WTC11 (cell line): Measurements from ENCODE around the gene RLN3. TPM values are rescaled to one million over a fixed set of nuclear protein-coding genes. Genes with fewer than 3 reads are reported as not detected.

Experiments used
- ATAC-seq: fragments of 200-7000 bp; cut with Tn5 transposase; 2 replicates; pipeline ENCODE4 v1.10.0; 2021; ENCODE audit warnings: mild to moderate bottlenecking, moderate library complexity
- CTCF ChIA-PET: fragments of 300-600 bp; sonication (Branson Sonifier 250); formaldehyde crosslinking; loops from one replicate; lab custom pipeline; 2021; ENCODE audit warnings: antibody characterized with exemption; lab: Charles Lee
- POLR2A ChIA-PET: fragments of 350-600 bp; sonication (Branson Sonifier 250); formaldehyde crosslinking; loops from one replicate; lab custom pipeline; 2021; ENCODE audit warnings: antibody characterized with exemption; lab: Charles Lee
- DNase-seq: peaks from one replicate; pipeline ENCODE4 v3.0.0; 2021; ENCODE audit warnings: low spot score
- H3K27ac Mint-ChIP-seq: 2 replicates; pipeline ENCODE4 v1.8.0; 2021; ENCODE audit warnings: mixed read lengths
- H3K27me3 Mint-ChIP-seq: 2 replicates; pipeline ENCODE4 v1.8.0; 2021; ENCODE audit warnings: low read depth, mild to moderate bottlenecking, moderate library complexity, mixed read lengths
- H3K36me3 Mint-ChIP-seq: 2 replicates; pipeline ENCODE4 v1.8.0; 2021; ENCODE audit warnings: mixed read lengths
- H3K4me1 Mint-ChIP-seq: 2 replicates; pipeline ENCODE4 v1.8.0; 2022; ENCODE audit warnings: mixed read lengths
- H3K4me3 Mint-ChIP-seq: 2 replicates; pipeline ENCODE4 v1.8.0; 2021; ENCODE audit warnings: mild to moderate bottlenecking, moderate library complexity, mixed read lengths
- H3K9me3 Mint-ChIP-seq: 2 replicates; pipeline ENCODE4 v1.8.0; 2021; ENCODE audit warnings: mixed read lengths
- ATF1 ChIP-seq: sonication (generic); formaldehyde crosslinking; IDR thresholded peaks from 2 replicates; pipeline ENCODE4 v1.8.1; 2023; ENCODE audit warnings: mild to moderate bottlenecking, moderate library complexity, missing genetic modification reagents
- CREB1 ChIP-seq: sonication (generic); formaldehyde crosslinking; IDR thresholded peaks from 2 replicates; pipeline ENCODE4 v1.8.0; 2023; ENCODE audit warnings: mild to moderate bottlenecking, missing genetic modification reagents
- FOXK1 ChIP-seq: sonication (generic); formaldehyde crosslinking; IDR thresholded peaks from 2 replicates; pipeline ENCODE4 v1.8.0; 2022; ENCODE audit warnings: mild to moderate bottlenecking, moderate library complexity, missing genetic modification reagents
- FOXP1 ChIP-seq: sonication (generic); formaldehyde crosslinking; IDR thresholded peaks from 2 replicates; pipeline ENCODE4 v1.8.0; 2022; ENCODE audit warnings: missing genetic modification reagents, mild to moderate bottlenecking, moderate library complexity, borderline replicate concordance
- HMGA2 ChIP-seq: fragments of 250-450 bp; sonication (Bioruptor Pico); IDR thresholded peaks from 2 replicates; pipeline ENCODE4 v1.4.0; 2021; ENCODE audit warnings: mild to moderate bottlenecking, moderate library complexity
- MXD4 ChIP-seq: fragments of 250-450 bp; sonication (Bioruptor Pico); IDR thresholded peaks from 2 replicates; pipeline ENCODE4 v1.8.0; 2021; ENCODE audit warnings: mild to moderate bottlenecking, moderate library complexity, borderline replicate concordance
- MYBL2 ChIP-seq: sonication (generic); formaldehyde crosslinking; IDR thresholded peaks from 2 replicates; pipeline ENCODE4 v1.8.1; 2023; ENCODE audit warnings: mild to moderate bottlenecking, moderate library complexity, missing genetic modification reagents
- OVOL2 ChIP-seq: fragments of 250-450 bp; sonication (Bioruptor Pico); IDR thresholded peaks from 2 replicates; pipeline ENCODE4 v1.9.0; 2021; ENCODE audit warnings: mild to moderate bottlenecking, borderline replicate concordance
- PRRX2 ChIP-seq: fragments of 250-450 bp; sonication (Bioruptor Pico); IDR thresholded peaks from 2 replicates; pipeline ENCODE4 v1.8.0; 2021; ENCODE audit warnings: mild to moderate bottlenecking
- SMAD3 ChIP-seq: sonication (generic); formaldehyde crosslinking; IDR thresholded peaks from 2 replicates; pipeline ENCODE4 v1.8.0; 2022; ENCODE audit warnings: missing genetic modification reagents, mild to moderate bottlenecking, borderline replicate concordance
- SMAD4 ChIP-seq: sonication (generic); formaldehyde crosslinking; IDR thresholded peaks from 2 replicates; pipeline ENCODE4 v1.8.0; 2022; ENCODE audit warnings: mild to moderate bottlenecking, missing genetic modification reagents
- TCF7 ChIP-seq: sonication (generic); formaldehyde crosslinking; IDR thresholded peaks from 2 replicates; pipeline ENCODE4 v1.8.0; 2022; ENCODE audit warnings: mild to moderate bottlenecking, low read depth, missing genetic modification reagents, moderate library complexity
- TEAD1 ChIP-seq: sonication (generic); formaldehyde crosslinking; IDR thresholded peaks from 2 replicates; pipeline ENCODE4 v1.8.0; 2022; ENCODE audit warnings: mild to moderate bottlenecking, missing genetic modification reagents
- TP53 ChIP-seq: sonication (generic); formaldehyde crosslinking; IDR thresholded peaks from 2 replicates; pipeline ENCODE4 v1.8.1; 2023; ENCODE audit warnings: mild to moderate bottlenecking, missing genetic modification reagents
- ZNF138 ChIP-seq: sonication (generic); formaldehyde crosslinking; conservative IDR thresholded peaks from 2 replicates; pipeline ENCODE4 v1.8.1; 2022; ENCODE audit warnings: mild to moderate bottlenecking, moderate library complexity, missing genetic modification reagents
- ZNF232 ChIP-seq: sonication (generic); formaldehyde crosslinking; IDR thresholded peaks from 2 replicates; pipeline ENCODE4 v1.8.0; 2022; ENCODE audit warnings: mild to moderate bottlenecking, missing genetic modification reagents
- total RNA-seq: library from RNA; stranded (reverse); gene quantifications from 3 replicates; pipeline ENCODE4 v1.2.3, GENCODE V29; 2021
- TF ChIP-seq, protein P1 (sequence below): sonication (generic); formaldehyde crosslinking; IDR thresholded peaks from 2 replicates; pipeline ENCODE4 v1.8.0; 2022; ENCODE audit warnings: mild to moderate bottlenecking, missing genetic modification reagents
- TF ChIP-seq, protein P2 (sequence below): sonication (generic); formaldehyde crosslinking; IDR thresholded peaks from 2 replicates; pipeline ENCODE4 v1.8.1; 2022; ENCODE audit warnings: mild to moderate bottlenecking, missing genetic modification reagents, moderate library complexity, borderline replicate concordance
- TF ChIP-seq, protein P3 (sequence below): sonication (generic); formaldehyde crosslinking; IDR thresholded peaks from 2 replicates; pipeline ENCODE4 v1.8.1; 2023; ENCODE audit warnings: mild to moderate bottlenecking, missing genetic modification reagents
- TF ChIP-seq, protein P4 (sequence below): sonication (generic); formaldehyde crosslinking; IDR thresholded peaks from 2 replicates; pipeline ENCODE4 v1.8.1; 2022; ENCODE audit warnings: mild to moderate bottlenecking, moderate library complexity, missing genetic modification reagents

The RLN3 gene
- total RNA-seq, 1 experiment from 2014 or later: not detected

DNA sequence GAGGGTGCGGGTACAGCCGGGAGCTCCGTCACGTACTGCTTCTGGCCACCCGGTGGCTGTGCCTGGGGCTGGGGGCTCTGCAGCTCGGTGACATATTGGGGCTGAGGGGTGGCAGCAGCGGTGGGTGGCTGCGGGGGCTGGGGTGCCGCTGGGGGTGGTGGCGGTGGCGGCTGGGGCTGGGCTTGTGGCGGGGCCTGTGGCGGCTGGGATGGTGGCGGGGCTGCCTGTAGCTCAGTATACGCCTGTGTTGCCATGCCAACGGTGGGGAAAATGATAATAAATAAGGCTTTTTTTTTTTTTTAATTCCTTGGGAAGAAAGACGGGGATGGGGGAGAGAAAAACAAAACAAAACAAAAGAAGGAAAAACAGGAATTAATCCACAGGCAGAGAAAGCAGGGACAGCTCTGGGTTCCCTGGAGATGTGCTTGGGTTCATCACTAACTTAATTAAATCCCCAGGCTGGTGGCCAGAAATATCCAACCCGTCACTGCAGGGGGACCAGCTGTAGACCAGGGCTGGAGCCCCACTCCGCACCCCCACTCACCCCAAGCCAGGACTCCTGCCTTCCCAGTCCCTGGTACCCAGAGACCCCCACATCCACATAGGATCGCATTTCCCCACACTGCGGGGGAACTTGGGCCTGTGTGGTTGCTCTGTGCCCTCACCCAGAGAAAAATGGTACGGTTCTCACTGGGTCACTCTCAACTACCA is 34.2 kb upstream of the RLN3 start:
- ChIA-PET CTCF (interaction anchor here (0.7 to 2.2 kb wide), 5 partner anchors 10 to 132 kb away, joined by 3 to 9 read pairs (median 3); partner anchors contain the start of genes IL27RA and MISP3), POLR2A (no interaction called here)
- TF ChIP-seq, protein P1, sequence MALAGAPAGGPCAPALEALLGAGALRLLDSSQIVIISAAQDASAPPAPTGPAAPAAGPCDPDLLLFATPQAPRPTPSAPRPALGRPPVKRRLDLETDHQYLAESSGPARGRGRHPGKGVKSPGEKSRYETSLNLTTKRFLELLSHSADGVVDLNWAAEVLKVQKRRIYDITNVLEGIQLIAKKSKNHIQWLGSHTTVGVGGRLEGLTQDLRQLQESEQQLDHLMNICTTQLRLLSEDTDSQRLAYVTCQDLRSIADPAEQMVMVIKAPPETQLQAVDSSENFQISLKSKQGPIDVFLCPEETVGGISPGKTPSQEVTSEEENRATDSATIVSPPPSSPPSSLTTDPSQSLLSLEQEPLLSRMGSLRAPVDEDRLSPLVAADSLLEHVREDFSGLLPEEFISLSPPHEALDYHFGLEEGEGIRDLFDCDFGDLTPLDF (CRISPR knock-in tag): no peak
- TF ChIP-seq ZNF138 (CRISPR knock-in tag) (no peak), HMGA2 (no peak), MYBL2 (CRISPR knock-in tag) (no peak), CREB1 (CRISPR knock-in tag) (no peak), ZNF232 (CRISPR knock-in tag) (no peak), SMAD4 (CRISPR knock-in tag) (no peak), TP53 (CRISPR knock-in tag) (no peak), TCF7 (CRISPR knock-in tag) (no peak), FOXP1 (no peak), MXD4 (no peak), SMAD3 (no peak), FOXK1 (no peak), TEAD1 (CRISPR knock-in tag) (no peak)
- TF ChIP-seq, protein P2, sequence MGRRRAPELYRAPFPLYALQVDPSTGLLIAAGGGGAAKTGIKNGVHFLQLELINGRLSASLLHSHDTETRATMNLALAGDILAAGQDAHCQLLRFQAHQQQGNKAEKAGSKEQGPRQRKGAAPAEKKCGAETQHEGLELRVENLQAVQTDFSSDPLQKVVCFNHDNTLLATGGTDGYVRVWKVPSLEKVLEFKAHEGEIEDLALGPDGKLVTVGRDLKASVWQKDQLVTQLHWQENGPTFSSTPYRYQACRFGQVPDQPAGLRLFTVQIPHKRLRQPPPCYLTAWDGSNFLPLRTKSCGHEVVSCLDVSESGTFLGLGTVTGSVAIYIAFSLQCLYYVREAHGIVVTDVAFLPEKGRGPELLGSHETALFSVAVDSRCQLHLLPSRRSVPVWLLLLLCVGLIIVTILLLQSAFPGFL (CRISPR knock-in tag): no peak
- Mint-ChIP-seq H3K27me3 (no peaks in the 10 kb centered on the region), H3K4me1 (peaks cover 16% of the 10 kb centered on the region), H3K4me3 (no peak overlapping the region), H3K27ac (no peak overlapping the region), H3K36me3 (peaks cover 19% of the 10 kb centered on the region), H3K9me3 (peaks cover 2% of the 10 kb centered on the region)
- ATAC-seq (no peak), DNase-seq (no peak)

DNA sequence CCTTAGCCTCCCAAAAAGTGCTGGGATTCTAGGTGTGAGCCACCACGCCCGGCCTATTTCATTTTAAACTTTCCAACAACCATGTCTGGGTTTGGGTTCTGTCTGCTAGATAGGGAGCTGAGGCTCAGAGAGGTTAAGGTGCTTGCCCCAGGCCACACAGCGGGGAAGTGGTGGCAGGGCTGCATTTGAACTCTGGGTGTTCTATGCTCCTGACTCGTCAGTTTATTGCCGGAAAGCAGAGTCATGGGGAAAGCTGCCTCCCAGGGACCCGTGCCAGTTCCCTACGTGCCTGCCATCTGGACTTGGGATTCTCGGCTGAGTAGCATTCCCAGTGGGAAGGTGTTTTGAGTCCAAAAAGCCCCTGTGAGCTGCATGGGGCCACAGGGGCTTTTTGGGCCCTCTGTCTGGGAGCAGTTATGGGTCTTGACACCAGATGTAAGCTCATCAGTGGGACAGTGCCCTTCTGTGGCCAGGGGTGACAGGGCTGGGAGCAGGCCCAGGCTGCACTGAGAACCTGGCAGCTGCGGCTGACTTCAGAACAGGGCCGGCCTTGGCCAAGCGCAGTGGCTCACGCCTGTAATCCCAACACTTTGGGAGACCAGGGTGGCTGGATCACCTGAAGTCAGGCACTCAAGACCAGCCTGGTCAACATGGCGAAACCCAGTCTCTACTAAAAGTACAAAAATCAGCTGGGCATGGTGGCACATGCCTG is 32.8 kb upstream of the RLN3 start:
- DNase-seq (no peak), ATAC-seq (no peak)
- ChIA-PET CTCF (interaction anchor here (1.0 to 1.5 kb wide), 3 partner anchors 53 to 77 kb away, joined by 3 to 8 read pairs (median 6); partner anchors contain the start of gene MISP3), POLR2A (interaction anchor here (1.6 kb wide), 1 partner anchor 10 kb away, joined by 5 read pairs; no protein-coding TSS in a partner anchor)
- peaks cover 32% of the 10 kb centered on the region for H3K36me3 Mint-ChIP-seq
- no peak overlapping the region for H3K4me3 Mint-ChIP-seq
- TF ChIP-seq ATF1 (CRISPR knock-in tag): no peak
- TF ChIP-seq, protein P3, sequence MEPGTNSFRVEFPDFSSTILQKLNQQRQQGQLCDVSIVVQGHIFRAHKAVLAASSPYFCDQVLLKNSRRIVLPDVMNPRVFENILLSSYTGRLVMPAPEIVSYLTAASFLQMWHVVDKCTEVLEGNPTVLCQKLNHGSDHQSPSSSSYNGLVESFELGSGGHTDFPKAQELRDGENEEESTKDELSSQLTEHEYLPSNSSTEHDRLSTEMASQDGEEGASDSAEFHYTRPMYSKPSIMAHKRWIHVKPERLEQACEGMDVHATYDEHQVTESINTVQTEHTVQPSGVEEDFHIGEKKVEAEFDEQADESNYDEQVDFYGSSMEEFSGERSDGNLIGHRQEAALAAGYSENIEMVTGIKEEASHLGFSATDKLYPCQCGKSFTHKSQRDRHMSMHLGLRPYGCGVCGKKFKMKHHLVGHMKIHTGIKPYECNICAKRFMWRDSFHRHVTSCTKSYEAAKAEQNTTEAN: no peak
- TF ChIP-seq, protein P4, sequence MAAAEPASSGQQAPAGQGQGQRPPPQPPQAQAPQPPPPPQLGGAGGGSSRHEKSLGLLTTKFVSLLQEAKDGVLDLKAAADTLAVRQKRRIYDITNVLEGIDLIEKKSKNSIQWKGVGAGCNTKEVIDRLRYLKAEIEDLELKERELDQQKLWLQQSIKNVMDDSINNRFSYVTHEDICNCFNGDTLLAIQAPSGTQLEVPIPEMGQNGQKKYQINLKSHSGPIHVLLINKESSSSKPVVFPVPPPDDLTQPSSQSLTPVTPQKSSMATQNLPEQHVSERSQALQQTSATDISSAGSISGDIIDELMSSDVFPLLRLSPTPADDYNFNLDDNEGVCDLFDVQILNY (CRISPR knock-in tag): no peak
- no peak for TF ChIP-seq TCF7 (CRISPR knock-in tag)
- no peak for TF ChIP-seq PRRX2 (CRISPR knock-in tag)
- TF ChIP-seq OVOL2 (CRISPR knock-in tag): no peak
- H3K4me1 Mint-ChIP-seq: peaks cover 1% of the 10 kb centered on the region
- H3K27me3 Mint-ChIP-seq: no peaks in the 10 kb centered on the region
- H3K27ac Mint-ChIP-seq: no peak overlapping the region
- peaks cover 11% of the 10 kb centered on the region for H3K9me3 Mint-ChIP-seq
